VCaP (cell line): ENCODE data around the gene C6orf89.

ENCODE experiments used
- H3K27ac ChIP-seq: fragments of 450-650 bp; 2 replicates; pipeline ENCODE4 v1.5.1; 2017
- CTCF ChIP-seq: fragments of 450-650 bp; conservative IDR thresholded peaks from 2 replicates; pipeline ENCODE4 v1.5.1; 2017; ENCODE audit warnings: mild to moderate bottlenecking, moderate library complexity

The C6orf89 gene

GRCh38 chr6:36840432-36841403 is 45.0 kb upstream of the C6orf89 start:
- no peak for TF ChIP-seq CTCF
- H3K27ac ChIP-seq = no peak overlapping the region; the same call in 1 of the 2 replicates

- no peak overlapping the region for H3K27ac ChIP-seq
- TF ChIP-seq CTCF = no peak
These were observed 44.0 kb upstream of the C6orf89 start for GRCh38 chr6:36841756-36842155.

GRCh38 chr6:36843170-36843569 is 42.6 kb upstream of the C6orf89 start:
- no peak for TF ChIP-seq CTCF
- H3K27ac ChIP-seq = no peak overlapping the region

- TF ChIP-seq CTCF = no peak
- H3K27ac ChIP-seq = no peak overlapping the region
These were observed 41.3 kb upstream of the C6orf89 start for GRCh38 chr6:36844232-36845170.

GRCh38 chr6:36845233-36845632 is 40.5 kb upstream of the C6orf89 start:
- H3K27ac ChIP-seq = no peak overlapping the region
- no peak for TF ChIP-seq CTCF

- H3K27ac ChIP-seq = no peak overlapping the region
- TF ChIP-seq CTCF = no peak
These were observed 38.6 kb upstream of the C6orf89 start for GRCh38 chr6:36847152-36847551.

- H3K27ac ChIP-seq = 0 out of 2 replicates have a peak overlapping the region, but pooled peaks have one; percentile 28
- TF ChIP-seq CTCF = no peak
These were observed 37.8 kb upstream of the C6orf89 start for GRCh38 chr6:36847991-36848390.
